ENCODE data around the gene CACNA1H. TPM values are rescaled to one million over a fixed set of nuclear protein-coding genes. Genes with fewer than 3 reads are reported as not detected.

CACNA1H gene
- total RNA-seq, 2 experiments from 2014 or later: 3.2 to 3.6 TPM

- ChIA-PET CTCF (no interaction called here), POLR2A (no interaction called here)
- H3K36me3 Mint-ChIP-seq (ENCODE audit: low read depth): no peaks in the 10 kb centered on the region
- no peaks in the 10 kb centered on the region for H3K9me3 Mint-ChIP-seq
- H3K4me1 Mint-ChIP-seq: no peaks in the 10 kb centered on the region
- no peak for DNase-seq
- H3K27ac Mint-ChIP-seq: no peak overlapping the region
- H3K4me3 Mint-ChIP-seq: no peak overlapping the region
- no peaks in the 10 kb centered on the region for H3K27me3 Mint-ChIP-seq
These were observed 12.2 kb upstream of the CACNA1H start for GRCh38 chr16:1140582-1141162.

GRCh38 chr16:1141191-1141590, 11.7 kb upstream of the CACNA1H start:
- H3K4me1 Mint-ChIP-seq: no peaks in the 10 kb centered on the region
- no peaks in the 10 kb centered on the region for H3K36me3 Mint-ChIP-seq (ENCODE audit: low read depth)
- no peaks in the 10 kb centered on the region for H3K9me3 Mint-ChIP-seq
- H3K27me3 Mint-ChIP-seq: no peaks in the 10 kb centered on the region
- no peak overlapping the region for H3K4me3 Mint-ChIP-seq
- POLR2A ChIA-PET: no interaction called here
- no peak for DNase-seq
- no peak overlapping the region for H3K27ac Mint-ChIP-seq
- CTCF ChIA-PET: no interaction called here

- CTCF ChIA-PET: no interaction called here
- Mint-ChIP-seq H3K36me3 (ENCODE audit: low read depth) (no peaks in the 10 kb centered on the region), H3K4me1 (no peaks in the 10 kb centered on the region), H3K9me3 (no peaks in the 10 kb centered on the region), H3K27me3 (no peaks in the 10 kb centered on the region), H3K4me3 (no peak overlapping the region), H3K27ac (no peak overlapping the region)
- DNase-seq: no peak
- POLR2A ChIA-PET: no interaction called here
These were observed 11.2 kb upstream of the CACNA1H start for GRCh38 chr16:1141716-1142115.

- no peak overlapping the region for H3K27ac Mint-ChIP-seq
- DNase-seq: no peak
- no peaks in the 10 kb centered on the region for H3K27me3 Mint-ChIP-seq
- no peaks in the 10 kb centered on the region for H3K4me1 Mint-ChIP-seq
- no peaks in the 10 kb centered on the region for H3K36me3 Mint-ChIP-seq (ENCODE audit: low read depth)
- ChIA-PET CTCF (interaction anchor here (0.7 kb wide), 1 partner anchor 402 kb away, joined by 3 read pairs; no protein-coding TSS in a partner anchor), POLR2A (no interaction called here)
- H3K9me3 Mint-ChIP-seq: peaks cover 3% of the 10 kb centered on the region
- H3K4me3 Mint-ChIP-seq: no peak overlapping the region
These were observed 10.0 kb upstream of the CACNA1H start for GRCh38 chr16:1142911-1143310.

- Mint-ChIP-seq H3K27ac (no peak overlapping the region), H3K4me3 (no peak overlapping the region), H3K9me3 (peaks cover 3% of the 10 kb centered on the region), H3K36me3 (ENCODE audit: low read depth) (no peaks in the 10 kb centered on the region), H3K27me3 (no peaks in the 10 kb centered on the region), H3K4me1 (no peaks in the 10 kb centered on the region)
- no peak for DNase-seq
- ChIA-PET CTCF (no interaction called here), POLR2A (no interaction called here)
These were observed 9.0 kb upstream of the CACNA1H start for GRCh38 chr16:1143761-1144450.

GRCh38 chr16:1144476-1145382, 8.2 kb upstream of the CACNA1H start:
- no peaks in the 10 kb centered on the region for H3K36me3 Mint-ChIP-seq (ENCODE audit: low read depth)
- DNase-seq: no peak
- no peaks in the 10 kb centered on the region for H3K4me1 Mint-ChIP-seq
- H3K27me3 Mint-ChIP-seq: no peaks in the 10 kb centered on the region
- CTCF ChIA-PET: no interaction called here
- POLR2A ChIA-PET: no interaction called here
- H3K27ac Mint-ChIP-seq: no peak overlapping the region
- H3K9me3 Mint-ChIP-seq: peaks cover 3% of the 10 kb centered on the region
- no peak overlapping the region for H3K4me3 Mint-ChIP-seq

GRCh38 chr16:1145383-1146100, 7.4 kb upstream of the CACNA1H start:
- ChIA-PET CTCF (no interaction called here), POLR2A (no interaction called here)
- Mint-ChIP-seq H3K4me3 (no peak overlapping the region), H3K27ac (no peak overlapping the region), H3K27me3 (no peaks in the 10 kb centered on the region), H3K9me3 (peaks cover 3% of the 10 kb centered on the region), H3K36me3 (ENCODE audit: low read depth) (no peaks in the 10 kb centered on the region), H3K4me1 (no peaks in the 10 kb centered on the region)
- DNase-seq: no peak

GRCh38 chr16:1146409-1146808, 6.5 kb upstream of the CACNA1H start:
- Mint-ChIP-seq H3K4me3 (no peak overlapping the region), H3K4me1 (no peaks in the 10 kb centered on the region), H3K36me3 (ENCODE audit: low read depth) (no peaks in the 10 kb centered on the region), H3K9me3 (peaks cover 3% of the 10 kb centered on the region), H3K27me3 (peaks cover 5% of the 10 kb centered on the region), H3K27ac (no peak overlapping the region)
- ChIA-PET CTCF (no interaction called here), POLR2A (no interaction called here)
- DNase-seq: no peak

- H3K27me3 Mint-ChIP-seq: peaks cover 7% of the 10 kb centered on the region
- POLR2A ChIA-PET: no interaction called here
These were observed 5.9 kb upstream of the CACNA1H start for GRCh38 chr16:1147027-1147426.

GRCh38 chr16:1149101-1149636, 3.7 kb upstream of the CACNA1H start:
- Mint-ChIP-seq H3K27ac (no peak overlapping the region), H3K4me3 (no peak overlapping the region)

More at GRCh38 chr16:1147027-1147426, 5.9 kb upstream of the CACNA1H start:
- H3K27ac Mint-ChIP-seq: no peak overlapping the region
- H3K9me3 Mint-ChIP-seq: peaks cover 3% of the 10 kb centered on the region
- DNase-seq: no peak
- no peaks in the 10 kb centered on the region for H3K36me3 Mint-ChIP-seq (ENCODE audit: low read depth)
- H3K4me1 Mint-ChIP-seq: no peaks in the 10 kb centered on the region
- no peak overlapping the region for H3K4me3 Mint-ChIP-seq
- CTCF ChIA-PET: no interaction called here

GRCh38 chr16:1150511-1150982, 2.4 kb upstream of the CACNA1H start:
- DNase-seq: peak; percentile 15
- peaks cover 13% of the 10 kb centered on the region for H3K27me3 Mint-ChIP-seq
- no peaks in the 10 kb centered on the region for H3K4me1 Mint-ChIP-seq
- H3K9me3 Mint-ChIP-seq: peaks cover 3% of the 10 kb centered on the region
- ChIA-PET CTCF (interaction anchor here (0.6 kb wide), 1 partner anchor 87 kb away, joined by 3 read pairs; no protein-coding TSS in a partner anchor), POLR2A (interaction anchor here (0.6 kb wide), 1 partner anchor 1057 kb away, joined by 3 read pairs; no protein-coding TSS in a partner anchor)
- H3K36me3 Mint-ChIP-seq (ENCODE audit: low read depth): no peaks in the 10 kb centered on the region
- H3K27ac Mint-ChIP-seq: no peak overlapping the region
- no peak overlapping the region for H3K4me3 Mint-ChIP-seq

More at GRCh38 chr16:1149101-1149636, 3.7 kb upstream of the CACNA1H start:
- Mint-ChIP-seq H3K36me3 (ENCODE audit: low read depth) (no peaks in the 10 kb centered on the region), H3K9me3 (peaks cover 3% of the 10 kb centered on the region), H3K4me1 (no peaks in the 10 kb centered on the region), H3K27me3 (peaks cover 7% of the 10 kb centered on the region)
- DNase-seq: no peak
- CTCF ChIA-PET: interaction anchor here (0.9 kb wide), 1 partner anchor 9 kb away, joined by 3 read pairs; no protein-coding TSS in a partner anchor
- POLR2A ChIA-PET: no interaction called here

- peaks cover 3% of the 10 kb centered on the region for H3K9me3 Mint-ChIP-seq
- POLR2A ChIA-PET: no interaction called here
- no peak for DNase-seq
- H3K27me3 Mint-ChIP-seq: peaks cover 15% of the 10 kb centered on the region
- CTCF ChIA-PET: no interaction called here
- H3K4me1 Mint-ChIP-seq: no peaks in the 10 kb centered on the region
- H3K36me3 Mint-ChIP-seq (ENCODE audit: low read depth): no peaks in the 10 kb centered on the region
- H3K4me3 Mint-ChIP-seq: no peak overlapping the region
- no peak overlapping the region for H3K27ac Mint-ChIP-seq
These were observed 1.3 kb upstream of the CACNA1H start for GRCh38 chr16:1151424-1152122.
